ENCODE results near the gene INPP5A.

GRCh38 chr10:132498562-132499366 lies 38.8 kb upstream of the INPP5A start:
- TF ChIP-seq ETV6 (conservative IDR thresholded peaks at IDR 0.05 in 1 of 2, IDR thresholded peaks at IDR 0.05 in 1 of 2; ENCODE audit: borderline replicate concordance in 1 of 2, low read depth in 1 of 2) (no peak), TCF12 (IDR thresholded peaks at IDR 0.05; ENCODE audit: low read depth, low read length) (no peak), SRF (IDR thresholded peaks at IDR 0.05; ENCODE audit: low read depth in 2 of 2, low read length in 2 of 2) (no peak), SUZ12 (IDR thresholded peaks at IDR 0.05; ENCODE audit: unreplicated experiment) (no peak), CTCF (IDR thresholded peaks at IDR 0.05 in 2 of 3, conservative IDR thresholded peaks at IDR 0.05 in 1 of 3; ENCODE audit: control insufficient read depth in 2 of 3, extremely low read depth in 1 of 3, insufficient read depth in 1 of 3, low read depth in 3 of 3, low read length in 3 of 3) (no peak), ZZZ3 (IDR thresholded peaks at IDR 0.05; ENCODE audit: control insufficient read depth, insufficient read length, low read depth) (no peak), GABPA (IDR thresholded peaks at IDR 0.05; ENCODE audit: low read depth) (no peak), SIN3A (IDR thresholded peaks at IDR 0.05; ENCODE audit: low read depth, low read length) (no peak), FOXM1 (IDR thresholded peaks at IDR 0.05; ENCODE audit: low read depth, low read length) (no peak)

All from GM12878 (cell line).